NCI-H460 (cell line): Measurements from ENCODE around the gene MYLK4. TPM values are rescaled to one million over a fixed set of nuclear protein-coding genes. Genes with fewer than 3 reads are reported as not detected.

Experiments
- DNase-seq: peaks from one replicate; pipeline ENCODE4 v3.0.0-alpha.2; 2016; ENCODE audit warnings: low read depth; ENCODE audit errors: extremely low read depth
- total RNA-seq: library from RNA; depleted of rRNA; stranded (reverse); fragments of >200 nt; shearing (Covaris generic); gene quantifications from 2 replicates; pipeline ENCODE4 v1.2.3, GENCODE V29; 2014

MYLK4 gene
- total RNA-seq, 1 experiment from 2014 or later: 0.27 TPM

- no peak for DNase-seq
Observed at GRCh38 chr6:2636672-2637071, 114.0 kb downstream of the MYLK4 start.

DNA sequence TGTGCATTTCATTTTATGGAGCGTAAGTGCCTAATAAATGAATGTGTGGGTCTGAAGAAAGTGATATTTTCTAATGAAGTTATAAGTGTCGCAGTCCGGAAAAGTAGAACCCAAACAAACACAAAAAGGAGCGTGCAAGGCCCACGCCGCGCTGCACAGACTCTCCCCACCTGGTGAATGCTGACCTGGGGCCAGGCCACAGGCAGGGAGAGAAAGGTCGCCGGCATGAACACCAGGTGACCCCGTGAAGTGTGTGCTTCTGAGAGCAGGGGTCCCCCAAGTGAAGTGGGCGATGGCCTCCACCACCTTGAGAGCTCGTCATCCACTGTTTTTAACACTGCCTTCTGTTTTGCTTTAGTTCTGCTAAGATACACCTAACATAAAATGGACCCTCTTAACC, 114.8 kb downstream of the MYLK4 start:
- no peak for DNase-seq

- peak; percentile 91 for DNase-seq
Observed at GRCh38 chr6:2634139-2634964, 116.4 kb downstream of the MYLK4 start.

GRCh38 chr6:2633736-2634135, 117.0 kb downstream of the MYLK4 start:
- no peak for DNase-seq

DNA sequence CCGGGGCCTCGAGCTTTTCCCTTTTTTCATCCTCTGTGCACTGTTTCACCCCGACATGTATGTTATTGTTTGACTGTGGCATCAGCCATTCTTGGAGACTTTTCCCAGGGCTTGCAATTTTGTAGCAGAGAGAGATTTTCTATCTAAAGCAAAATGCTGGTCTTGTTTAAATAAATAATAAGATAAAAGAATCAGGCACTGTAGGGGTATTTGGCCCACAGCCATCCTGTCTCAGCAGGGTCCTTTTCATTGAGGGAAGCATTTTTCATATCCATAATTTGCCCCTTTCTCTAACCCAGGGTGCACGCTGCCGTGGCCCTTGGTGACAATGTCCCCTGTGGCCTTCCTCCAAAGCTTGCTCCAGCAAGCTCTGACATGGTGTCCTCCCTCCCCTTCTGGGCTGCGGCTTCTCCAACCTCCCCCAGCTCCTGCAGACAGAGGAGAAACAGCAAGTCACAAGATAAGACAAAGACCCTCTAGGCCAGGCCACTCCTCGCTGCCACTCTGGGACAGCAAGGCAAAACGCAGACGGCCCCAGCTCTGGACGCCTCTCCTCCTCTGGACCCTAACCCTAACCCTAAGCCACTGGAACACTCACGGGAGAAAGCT, 117.6 kb downstream of the MYLK4 start:
- no peak for DNase-seq

DNA sequence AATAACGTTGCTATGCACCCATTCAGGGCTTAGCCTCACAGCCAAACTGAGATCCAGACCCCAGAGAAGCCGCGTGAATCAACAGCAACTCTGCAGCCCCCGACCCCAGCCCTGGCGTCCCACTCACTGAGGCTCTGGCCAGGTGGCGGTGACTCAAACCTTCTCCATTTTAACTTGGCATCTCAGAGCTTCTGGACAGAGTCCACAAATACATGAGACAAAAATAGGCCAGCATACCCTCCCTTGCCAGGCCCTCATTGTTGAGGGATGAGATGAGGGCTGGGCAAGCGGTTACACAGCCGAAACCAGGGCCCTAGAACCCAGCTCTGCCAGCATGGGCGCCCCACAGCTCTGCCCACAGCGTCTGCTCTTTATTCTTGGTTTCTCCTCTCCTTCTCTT, 118.4 kb downstream of the MYLK4 start:
- no peak for DNase-seq

DNA sequence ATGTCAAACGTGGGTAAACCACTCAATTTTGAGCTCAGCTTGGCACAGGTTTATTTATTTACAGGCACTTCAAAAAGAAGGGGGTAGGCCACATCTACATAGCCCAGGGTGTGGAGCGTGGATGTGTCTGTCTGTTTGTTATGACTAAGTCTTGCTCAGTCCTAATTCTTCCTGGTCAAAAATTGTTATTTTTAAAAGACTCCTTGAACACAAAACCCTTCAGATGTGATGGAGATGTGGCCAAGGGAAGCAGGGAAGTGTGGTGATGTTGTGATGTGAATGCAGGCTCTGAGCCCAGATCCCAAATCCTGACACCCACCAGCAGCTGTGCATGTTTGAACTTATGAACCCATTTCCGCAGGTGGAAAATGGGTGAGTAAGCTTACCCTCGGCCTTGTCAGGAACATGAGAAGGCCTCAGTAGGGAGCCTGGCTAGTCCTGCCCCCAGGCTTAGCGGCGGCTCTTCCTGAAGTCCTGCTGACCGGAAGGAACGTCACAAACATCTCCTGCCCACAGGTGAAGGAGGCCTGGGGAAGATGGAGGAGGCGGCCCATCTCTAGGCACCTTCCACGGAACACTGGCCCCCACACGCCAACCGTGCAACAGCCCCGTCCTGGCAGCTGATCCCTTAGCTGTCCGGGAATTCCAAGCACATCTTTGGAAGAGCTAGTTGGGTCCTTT, 119.7 kb downstream of the MYLK4 start:
- peak; percentile 89 for DNase-seq

DNA sequence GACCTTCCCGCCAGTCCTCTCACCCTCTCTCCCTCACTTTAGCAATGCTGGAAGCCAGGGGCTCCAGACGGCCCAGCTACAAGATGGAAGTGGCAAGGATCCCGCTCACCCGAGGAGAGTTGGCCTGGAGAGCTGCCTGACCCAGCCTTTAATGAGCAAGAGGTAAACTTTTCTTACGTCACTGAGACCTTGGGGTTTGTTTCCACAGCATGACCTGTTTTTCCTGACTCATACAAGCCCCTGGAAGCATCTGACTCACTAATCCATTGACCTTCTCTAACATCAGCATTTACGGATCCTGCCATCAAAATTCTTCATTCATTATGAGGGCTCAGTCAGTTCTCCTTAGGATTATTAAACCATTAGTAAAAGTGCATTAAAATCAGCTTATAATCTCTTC, 120.4 kb downstream of the MYLK4 start:
- DNase-seq: peak; percentile 97

DNA sequence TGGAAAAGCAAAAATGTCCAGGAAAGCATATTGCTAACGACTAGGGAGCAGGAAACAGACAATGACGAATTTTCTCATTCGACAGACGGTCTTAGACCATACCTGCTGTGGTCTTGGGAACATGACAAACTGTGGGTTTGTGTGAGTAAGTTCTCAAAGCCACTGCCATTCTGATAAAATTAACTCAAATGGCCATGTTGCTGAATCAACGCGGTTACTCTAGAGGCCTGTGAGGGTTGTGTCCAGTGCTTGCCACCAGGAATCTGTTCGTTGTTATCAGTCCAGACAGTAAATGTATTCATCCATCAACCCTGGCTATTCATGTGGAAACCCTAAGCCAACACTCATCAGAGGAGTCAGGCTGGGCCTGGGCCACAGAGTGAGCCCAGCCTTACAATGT, 124.3 kb downstream of the MYLK4 start:
- no peak for DNase-seq

GRCh38 chr6:2625581-2625980, 125.1 kb downstream of the MYLK4 start:
- no peak for DNase-seq

GRCh38 chr6:2624177-2624576, 126.5 kb downstream of the MYLK4 start:
- no peak for DNase-seq

DNA sequence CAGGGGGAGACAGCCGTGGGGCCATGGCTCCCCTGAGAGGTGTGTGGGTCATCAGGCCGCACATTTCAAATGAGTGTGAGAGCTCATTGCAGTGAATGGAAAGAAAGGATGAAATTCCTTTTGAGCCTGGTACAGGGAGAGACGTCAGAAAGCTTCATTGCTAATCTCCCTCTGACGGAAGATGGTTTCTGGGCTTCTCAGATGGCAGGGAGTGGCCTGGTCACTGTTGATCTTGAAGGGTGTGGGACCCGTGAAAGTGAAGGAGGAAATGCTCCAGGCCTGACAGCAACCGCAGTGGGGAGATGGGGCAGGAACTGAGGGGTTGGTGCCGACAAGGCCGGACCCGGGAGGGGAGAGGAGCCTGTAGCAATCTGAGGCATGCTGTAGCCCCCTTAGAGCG, 127.4 kb downstream of the MYLK4 start:
- peak; percentile 99 for DNase-seq

DNA sequence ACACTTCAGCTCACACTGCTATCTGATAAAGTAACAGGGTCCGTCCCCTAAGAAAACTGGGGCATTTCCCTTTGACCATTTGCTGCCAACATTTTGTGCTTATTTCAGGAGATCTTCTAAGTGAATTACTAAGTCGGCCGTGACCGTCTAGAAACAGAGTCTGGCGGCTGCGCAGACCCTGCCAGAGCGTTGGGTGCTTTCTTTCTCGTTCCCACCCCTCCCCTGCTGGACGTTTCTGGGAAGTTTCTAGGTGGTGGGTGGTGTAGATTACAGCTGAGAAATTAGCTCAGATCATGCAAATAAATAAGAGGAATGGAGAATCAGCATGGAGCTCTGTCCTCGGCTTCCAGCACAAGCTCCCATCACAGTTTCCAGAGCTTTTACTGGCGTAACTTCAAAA, 128.1 kb downstream of the MYLK4 start:
- peak; percentile 92 for DNase-seq

GRCh38 chr6:2619651-2620050, 131.1 kb downstream of the MYLK4 start:
- no peak for DNase-seq

DNA sequence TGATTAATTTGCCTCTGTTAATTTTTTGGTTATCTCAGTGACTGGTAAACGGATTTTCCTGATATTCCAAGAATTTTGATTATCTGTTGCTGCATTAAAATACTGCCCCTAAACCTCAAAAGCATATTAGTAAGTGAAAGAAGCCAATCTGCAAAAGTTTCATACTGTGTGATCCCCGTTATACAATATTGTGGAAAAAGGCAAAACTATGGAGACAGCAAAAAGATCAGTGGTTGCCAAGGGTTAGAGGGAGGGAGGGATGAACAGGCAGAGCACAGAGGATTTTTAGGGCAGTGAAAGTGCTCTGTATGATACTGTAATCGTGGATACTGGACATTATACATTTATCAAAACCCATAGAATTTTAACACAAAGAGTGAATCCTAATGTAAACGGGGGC, 133.0 kb downstream of the MYLK4 start:
- DNase-seq: no peak

DNA sequence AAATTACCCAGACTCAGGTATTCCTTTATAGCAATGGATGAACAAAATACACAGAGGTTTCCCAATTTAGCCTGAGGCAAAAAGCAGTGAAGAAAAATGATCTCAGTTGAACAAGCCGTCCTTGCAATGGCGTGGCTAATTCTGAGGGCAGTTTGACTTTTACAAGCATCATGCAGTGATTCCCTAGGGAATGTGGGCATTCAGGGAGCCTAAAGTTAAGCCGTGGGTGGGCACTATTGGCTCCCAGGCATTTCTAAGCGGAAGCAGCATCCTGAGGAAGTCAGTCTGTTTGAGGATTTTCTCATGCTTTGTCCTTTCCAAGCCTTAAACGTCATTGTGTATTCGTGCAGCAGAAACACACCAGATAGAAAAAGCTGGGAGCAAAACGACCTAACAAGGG, 133.9 kb downstream of the MYLK4 start:
- DNase-seq: no peak

GRCh38 chr6:2615251-2615650, 135.5 kb downstream of the MYLK4 start:
- DNase-seq: no peak

GRCh38 chr6:2614846-2615245, 135.9 kb downstream of the MYLK4 start:
- no peak for DNase-seq

GRCh38 chr6:2614155-2614554, 136.6 kb downstream of the MYLK4 start:
- no peak for DNase-seq
